Loucy (cell line): ENCODE results near the gene CSHL1.
"Not testable (repeated sequence)": the region's sequence is repeated elsewhere in the genome, so short reads cannot be mapped to it uniquely, and the experiment has no call there.

ENCODE experiments used
- CTCF ChIP-seq: fragments of 200-600 bp; sonication (generic); conservative IDR thresholded peaks from 2 replicates; pipeline ENCODE4 v1.5.1; 2014; ENCODE audit warnings: mild to moderate bottlenecking, antibody characterized with exemption, low read length
- EZH2phosphoT487 ChIP-seq: fragments of 200-600 bp; IDR thresholded peaks from 2 replicates; pipeline ENCODE4 v1.6.1; 2018; ENCODE audit warnings: antibody characterized with exemption, mild to moderate bottlenecking, moderate library complexity, borderline replicate concordance

- TF ChIP-seq CTCF, EZH2phosphoT487: not testable (repeated sequence)
These were observed 16.2 kb downstream of the CSHL1 start for GRCh38 chr17:63894821-63895220.
